K562 (cell line): ENCODE measurements around the gene FNDC4. TPM values are rescaled to one million over a fixed set of nuclear protein-coding genes. Genes with fewer than 3 reads are reported as not detected.

ENCODE experiments used
- ATAC-seq: fragments of 200-7000 bp; cut with Tn5 transposase; 3 replicates; pipeline ENCODE4 v1.9.1; 2020; ENCODE audit warnings: moderate library complexity
- BruUV-seq: library from RNA; stranded (reverse); fragments of 400-500 nt; replicated peaks from 2 replicates; lab custom pipeline; 2021; lab: Mats Ljungman, UMichigan
- CTCF ChIA-PET: fragments of 300-600 bp; formaldehyde crosslinking; extraction: SDS; loops from one replicate; lab custom pipeline; 2021; ENCODE audit warnings: low intra/inter-chr PET ratio; lab: Yijun Ruan, JAX
- POLR2A ChIA-PET: fragments of 300-600, 350-650 bp; sonication (Branson Sonifier 250); formaldehyde crosslinking; extraction: SDS; loops from one replicate; lab custom pipeline; 2021; ENCODE audit warnings: antibody characterized with exemption, inconsistent platforms; lab: Yijun Ruan, JAX
- DNase-seq, 4 experiments: peaks; one replicate each; pipeline versions ENCODE4 v3.0.0 to v3.0.0-alpha.2; 2011 to 2018; ENCODE audit warnings: low spot score in 3 of 4, mixed read lengths in 3 of 4; ENCODE audit errors: extremely low read depth in 1 of 4
- FAIRE-seq: peaks from 2 replicates; lab custom pipeline; 2011; peaks lifted over from hg19 to GRCh38; lab: Jason Lieb, UNC
- H2AFZ ChIP-seq: 2 replicates; pipeline ENCODE4 v1.6.0; 2011; ENCODE audit warnings: low read depth, low read length, control low read depth, inconsistent platforms
- H3K27ac ChIP-seq: fragments of 200-600 bp; 3 replicates; pipeline ENCODE4 v1.8.0; 2011; ENCODE audit warnings: low read depth, mild to moderate bottlenecking, control low read depth, inconsistent platforms, low read length, moderate library complexity, mixed read lengths; ENCODE audit errors: extremely low read depth
- H3K27me3 ChIP-seq, 2 experiments: fragments of 300-600 bp in 1 of 2; 2 replicates in 1 of 2; 3 replicates in 1 of 2; pipeline versions ENCODE4 v1.6.0 to v1.8.0; 2011; ENCODE audit warnings: inconsistent platforms in 2 of 2, low read length in 2 of 2, mild to moderate bottlenecking in 1 of 2, mixed read lengths in 1 of 2, moderate library complexity in 1 of 2; ENCODE audit not compliant: control insufficient read depth in 2 of 2, insufficient read depth in 2 of 2
- H3K36me3 ChIP-seq: fragments of 300-600 bp; 3 replicates; pipeline ENCODE4 v1.8.0; 2011; ENCODE audit warnings: mild to moderate bottlenecking, low read length, inconsistent platforms; ENCODE audit not compliant: control insufficient read depth, insufficient read depth
- H3K4me1 ChIP-seq, 2 experiments: fragments of 200-600 bp in 1 of 2; replicated peaks in 1 of 2; 2 replicates in 1 of 2; 3 replicates in 1 of 2; pipeline versions ENCODE4 v1.5.1 to v1.8.0; 2011; ENCODE audit warnings: inconsistent platforms in 2 of 2, low read length in 2 of 2, mild to moderate bottlenecking in 1 of 2, mixed read lengths in 1 of 2, moderate library complexity in 1 of 2; ENCODE audit not compliant: control insufficient read depth in 2 of 2, insufficient read depth in 2 of 2
- H3K4me2 ChIP-seq: 2 replicates; pipeline ENCODE4 v1.6.1; 2011; ENCODE audit warnings: low read length, control low read depth, inconsistent platforms, mixed read lengths; ENCODE audit not compliant: insufficient read depth
- H3K4me3 ChIP-seq: fragments of 200-600 bp; sonication (generic), shearing (Covaris generic); 2 replicates; pipeline ENCODE4 v1.5.1; 2016; ENCODE audit warnings: control low read depth, inconsistent platforms
- H3K79me2 ChIP-seq: fragments of 200-600 bp; 3 replicates; pipeline ENCODE4 v1.8.0; 2011; ENCODE audit warnings: low read length, inconsistent platforms; ENCODE audit not compliant: control insufficient read depth, insufficient read depth
- H3K9ac ChIP-seq, 2 experiments: 2 replicates each; pipeline versions ENCODE4 v1.6.0 to v1.6.1; 2011; ENCODE audit warnings: low read depth in 2 of 2, low read length in 2 of 2, control low read depth in 1 of 2, inconsistent platforms in 1 of 2, mild to moderate bottlenecking in 1 of 2, mixed read lengths in 1 of 2; ENCODE audit not compliant: insufficient read depth in 1 of 2
- H3K9me1 ChIP-seq: one replicate; pipeline ENCODE4 v1.6.0; 2011; ENCODE audit warnings: inconsistent platforms, mild to moderate bottlenecking, low read length, moderate library complexity; ENCODE audit not compliant: control insufficient read depth, insufficient read depth
- H3K9me3 ChIP-seq: replicated peaks from 2 replicates; pipeline ENCODE4 v1.5.1; 2011; ENCODE audit warnings: low read depth, low read length, inconsistent platforms; ENCODE audit not compliant: control insufficient read depth, insufficient read depth
- H4K20me1 ChIP-seq: replicated peaks from 2 replicates; pipeline ENCODE4 v1.6.1; 2011; ENCODE audit warnings: low read length, inconsistent platforms, mixed read lengths; ENCODE audit not compliant: control insufficient read depth, insufficient read depth
- RAD51 ChIP-seq: fragments of 450-650 bp; IDR thresholded peaks from 2 replicates; pipeline ENCODE4 v1.7.1; 2016; ENCODE audit warnings: low read depth, mild to moderate bottlenecking, borderline replicate concordance
- WGBS: fragments of 100-300 bp; shearing (Covaris generic); methylation state at CpG from one replicate; pipeline ENCODE4 v1.1.6; 2016; ENCODE audit warnings: low coverage, mixed read lengths; ENCODE audit not compliant: insufficient coverage; ENCODE audit errors: missing lambda C conversion rate; 5-methylcytosine and 5-hydroxymethylcytosine counted together
- in situ Hi-C: fragments of 300-500 bp; cut with MboI; formaldehyde crosslinking; loops from 4 replicates; pipeline ENCODE4 v1.15.0; 2018; ENCODE audit warnings: inconsistent platforms, mixed read lengths
- intact Hi-C: fragments of 100-400 bp; cut with micrococcal nuclease; formaldehyde crosslinking; loops from 2 replicates; pipeline ENCODE4 v1.14.2; 2022
- polyA plus RNA-seq, 8 experiments: library from polyadenylated mRNA; depleted of rRNA in 4 of 8; stranded (reverse) in 5 of 8; unstranded in 3 of 8; fragments of >200 nt; fragmentation: Nextera tagmentation in 2 of 8; fragmentation: Illumina TruSeq in 1 of 8; extraction: Ambion mirVana in 2 of 8; extraction: Trizol in 1 of 8; gene quantifications; 2 replicates each; pipeline versions ENCODE4 v1.2.1 to v1.2.3, GENCODE V29; 2011 to 2014; ENCODE audit warnings: inconsistent platforms in 1 of 8, missing spikeins in 1 of 8
- total RNA-seq, 7 experiments: library from RNA; depleted of rRNA in 6 of 7; stranded (reverse); fragments of >200 nt in 6 of 7; fragmentation: Illumina TruSeq in 2 of 7; extraction: Trizol in 2 of 7; gene quantifications; 2 replicates each; pipeline versions ENCODE4 v1.2.1 to v1.2.3, GENCODE V29; 2011 to 2021; ENCODE audit warnings: low replicate concordance in 1 of 7
- TF ChIP-seq, protein P1 (sequence below): fragments of 450-650 bp; formaldehyde crosslinking; IDR thresholded peaks from 2 replicates; pipeline ENCODE4 v1.4.0; 2020; ENCODE audit warnings: mild to moderate bottlenecking, mixed read lengths
- TF ChIP-seq, protein P2 (sequence below): sonication (generic); formaldehyde crosslinking; IDR thresholded peaks from 2 replicates; pipeline ENCODE4 v1.8.1; 2023; ENCODE audit warnings: mild to moderate bottlenecking, missing genetic modification reagents

FNDC4 gene
- total and polyA plus RNA-seq, 9 of the 15 experiments (the other 6 are each of a cell fraction or from before 2014, with no cell fraction given) = 0.28 to 4.9 (median 2.3) TPM

DNA sequence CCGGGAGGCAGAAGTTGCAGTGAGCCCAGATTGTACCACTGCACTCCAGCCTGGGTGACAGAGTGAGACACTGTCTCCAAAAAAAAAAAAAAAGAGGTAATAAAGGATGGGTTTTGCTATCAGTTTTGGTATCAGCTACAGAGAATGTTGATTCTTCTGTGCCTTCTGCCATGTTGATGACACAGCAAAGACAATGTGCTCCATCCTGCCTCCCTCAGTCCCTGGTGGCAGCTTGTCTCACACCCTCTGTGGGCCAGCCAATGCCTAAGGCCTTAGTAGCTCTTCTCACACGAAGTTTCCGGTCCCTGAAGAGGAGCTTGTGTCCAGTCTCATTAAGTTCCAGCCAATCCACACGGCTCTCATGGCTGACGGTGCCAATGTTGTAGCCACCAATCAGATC, 23.0 kb downstream of the FNDC4 start (continued):
- TF ChIP-seq, protein P1, sequence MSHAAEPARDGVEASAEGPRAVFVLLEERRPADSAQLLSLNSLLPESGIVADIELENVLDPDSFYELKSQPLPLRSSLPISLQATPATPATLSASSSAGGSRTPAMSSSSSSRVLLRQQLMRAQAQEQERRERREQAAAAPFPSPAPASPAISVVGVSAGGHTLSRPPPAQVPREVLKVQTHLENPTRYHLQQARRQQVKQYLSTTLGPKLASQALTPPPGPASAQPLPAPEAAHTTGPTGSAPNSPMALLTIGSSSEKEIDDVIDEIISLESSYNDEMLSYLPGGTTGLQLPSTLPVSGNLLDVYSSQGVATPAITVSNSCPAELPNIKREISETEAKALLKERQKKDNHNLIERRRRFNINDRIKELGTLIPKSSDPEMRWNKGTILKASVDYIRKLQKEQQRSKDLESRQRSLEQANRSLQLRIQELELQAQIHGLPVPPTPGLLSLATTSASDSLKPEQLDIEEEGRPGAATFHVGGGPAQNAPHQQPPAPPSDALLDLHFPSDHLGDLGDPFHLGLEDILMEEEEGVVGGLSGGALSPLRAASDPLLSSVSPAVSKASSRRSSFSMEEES = no peak

DNA sequence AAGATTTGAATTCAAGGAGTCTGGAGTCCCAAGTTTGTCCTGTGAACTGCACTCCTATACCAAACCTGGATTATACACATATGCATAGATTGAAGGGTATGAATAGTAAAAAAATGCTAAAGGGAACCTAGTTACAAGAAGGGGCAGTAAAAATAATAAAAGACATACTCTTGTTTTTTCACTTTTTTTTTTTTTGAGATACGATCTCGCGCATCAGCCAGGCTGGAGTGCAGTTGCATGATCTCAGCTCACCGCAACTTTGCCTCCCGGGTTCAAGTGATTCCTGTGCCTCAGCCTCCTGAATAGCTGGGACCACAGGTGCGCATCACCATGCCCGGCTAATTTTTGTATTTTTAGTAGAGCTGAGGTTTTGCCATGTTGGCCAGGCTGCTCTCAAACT, 30.6 kb downstream of the FNDC4 start:
- Histone ChIP-seq H3K9ac (no peak overlapping the region), H2AFZ (no peak overlapping the region), H3K4me1 (peaks cover 6 to 8% of the 10 kb centered on the region in 2 experiments; a peak in 4 of 5 replicates), H3K79me2 (no peaks in the 10 kb centered on the region), H3K27ac (no peak overlapping the region), H3K36me3 (no peaks in the 10 kb centered on the region; the same call in 2 of the 3 replicates), H3K9me1 (no peaks in the 10 kb centered on the region), H3K4me2 (no peak overlapping the region), H4K20me1 (no peaks in the 10 kb centered on the region), H3K4me3 (no peak overlapping the region), H3K9me3 (no peaks in the 10 kb centered on the region), H3K27me3 (no peaks in the 10 kb centered on the region)
- intact Hi-C loops = no loop called here
- 83% methylated on average over 7 of the region's 7 CpGs for WGBS
- CTCF ChIA-PET = no interaction called here
- in situ Hi-C loops = no loop called here
- no peak for FAIRE-seq
- no TSS peak for BruUV-seq
- POLR2A ChIA-PET = interaction anchor here (0.9 to 1.6 kb wide), 2 partner anchors 12 to 16 kb away, joined by 3 to 4 read pairs; no protein-coding TSS in a partner anchor
- TF ChIP-seq RAD51 = no peak
- TF ChIP-seq, protein P2, sequence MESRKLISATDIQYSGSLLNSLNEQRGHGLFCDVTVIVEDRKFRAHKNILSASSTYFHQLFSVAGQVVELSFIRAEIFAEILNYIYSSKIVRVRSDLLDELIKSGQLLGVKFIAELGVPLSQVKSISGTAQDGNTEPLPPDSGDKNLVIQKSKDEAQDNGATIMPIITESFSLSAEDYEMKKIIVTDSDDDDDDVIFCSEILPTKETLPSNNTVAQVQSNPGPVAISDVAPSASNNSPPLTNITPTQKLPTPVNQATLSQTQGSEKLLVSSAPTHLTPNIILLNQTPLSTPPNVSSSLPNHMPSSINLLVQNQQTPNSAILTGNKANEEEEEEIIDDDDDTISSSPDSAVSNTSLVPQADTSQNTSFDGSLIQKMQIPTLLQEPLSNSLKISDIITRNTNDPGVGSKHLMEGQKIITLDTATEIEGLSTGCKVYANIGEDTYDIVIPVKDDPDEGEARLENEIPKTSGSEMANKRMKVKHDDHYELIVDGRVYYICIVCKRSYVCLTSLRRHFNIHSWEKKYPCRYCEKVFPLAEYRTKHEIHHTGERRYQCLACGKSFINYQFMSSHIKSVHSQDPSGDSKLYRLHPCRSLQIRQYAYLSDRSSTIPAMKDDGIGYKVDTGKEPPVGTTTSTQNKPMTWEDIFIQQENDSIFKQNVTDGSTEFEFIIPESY (CRISPR knock-in tag) = peak; percentile 92
- DNase-seq = no peak
- ATAC-seq = no peak
